Neural progenitor cell (in vitro differentiated cells): ENCODE data around the gene OGFOD1. TPM values are rescaled to one million over a fixed set of nuclear protein-coding genes. Genes with fewer than 3 reads are reported as not detected.

Experiments
- DNase-seq: peaks from one replicate; pipeline ENCODE4 v3.0.0-alpha.2; 2016; ENCODE audit warnings: low spot score
- H2AFZ ChIP-seq: fragments of 200-600 bp; sonication (generic); replicated peaks from 2 replicates; pipeline ENCODE4 v1.6.1; 2016; ENCODE audit warnings: antibody characterized with exemption
- H3F3A ChIP-seq: fragments of 200-600 bp; sonication (generic); 2 replicates; pipeline ENCODE4 v1.6.1; 2016; ENCODE audit warnings: antibody characterized with exemption, low read depth
- H3K27ac ChIP-seq: fragments of 200-600 bp; sonication (generic); 2 replicates; pipeline ENCODE4 v1.5.1; 2016; ENCODE audit warnings: mild to moderate bottlenecking
- H3K27me3 ChIP-seq: fragments of 200-600 bp; sonication (generic); 2 replicates; pipeline ENCODE4 v1.6.1; 2016; ENCODE audit warnings: mild to moderate bottlenecking, moderate library complexity
- H3K36me3 ChIP-seq: fragments of 200-600 bp; sonication (generic); 2 replicates; pipeline ENCODE4 v1.5.1; 2016
- H3K4me1 ChIP-seq: fragments of 200-600 bp; sonication (generic); 2 replicates; pipeline ENCODE4 v1.6.1; 2016; ENCODE audit warnings: mixed run types
- H3K4me2 ChIP-seq: fragments of 200-600 bp; sonication (generic); 2 replicates; pipeline ENCODE4 v1.6.1; 2016
- H3K4me3 ChIP-seq: fragments of 200-600 bp; sonication (generic); 2 replicates; pipeline ENCODE4 v1.5.1; 2016
- H3K79me2 ChIP-seq: fragments of 200-600 bp; sonication (generic); 2 replicates; pipeline ENCODE4 v1.6.1; 2016; ENCODE audit warnings: low read depth
- H3K9ac ChIP-seq: fragments of 200-600 bp; sonication (generic); 2 replicates; pipeline ENCODE4 v1.6.1; 2016
- H3K9me3 ChIP-seq: fragments of 200-600 bp; sonication (generic); 2 replicates; pipeline ENCODE4 v1.5.1; 2016; ENCODE audit warnings: low read depth
- H4K20me1 ChIP-seq: fragments of 200-600 bp; sonication (generic); 2 replicates; pipeline ENCODE4 v1.6.1; 2016; ENCODE audit warnings: low read depth
- H3K27ac Mint-ChIP-seq: 3 replicates; pipeline ENCODE4 v1.8.0; 2021; ENCODE audit warnings: mixed read lengths
- H3K27me3 Mint-ChIP-seq: 2 replicates; pipeline ENCODE4 v1.8.0; 2022; ENCODE audit warnings: low read depth, mild to moderate bottlenecking, inconsistent platforms, moderate library complexity, mixed read lengths; ENCODE audit not compliant: insufficient read depth
- H3K36me3 Mint-ChIP-seq: 3 replicates; pipeline ENCODE4 v1.8.0; 2021; ENCODE audit warnings: mixed read lengths
- H3K4me1 Mint-ChIP-seq: 3 replicates; pipeline ENCODE4 v1.8.0; 2021; ENCODE audit warnings: mixed read lengths
- H3K4me3 Mint-ChIP-seq: 3 replicates; pipeline ENCODE4 v1.8.0; 2021; ENCODE audit warnings: mild to moderate bottlenecking, moderate library complexity, mixed read lengths
- H3K9me3 Mint-ChIP-seq: 3 replicates; pipeline ENCODE4 v1.8.0; 2020; ENCODE audit warnings: mixed read lengths
- EZH2 ChIP-seq: fragments of 200-600 bp; sonication (generic); IDR thresholded peaks from 2 replicates; pipeline ENCODE4 v1.6.1; 2017; ENCODE audit warnings: antibody characterized with exemption, mild to moderate bottlenecking, moderate library complexity
- EZH2phosphoT487 ChIP-seq: fragments of 200-600 bp; sonication (generic); IDR thresholded peaks from 2 replicates; pipeline ENCODE4 v1.6.1; 2017; ENCODE audit warnings: antibody characterized with exemption
- total RNA-seq: library from RNA; depleted of rRNA; stranded (reverse); fragments of >200 nt; gene quantifications from 2 replicates; pipeline ENCODE4 v1.2.3, GENCODE V29; 2015; ENCODE audit warnings: low replicate concordance
- TF ChIP-seq, protein P1 (sequence below): fragments of 200-600 bp; sonication (generic); IDR thresholded peaks from 2 replicates; pipeline ENCODE4 v1.5.1; 2017; ENCODE audit warnings: antibody characterized with exemption, mild to moderate bottlenecking

The OGFOD1 gene
- total RNA-seq, 1 donor from 2014 or later, result 73.4 TPM

DNA sequence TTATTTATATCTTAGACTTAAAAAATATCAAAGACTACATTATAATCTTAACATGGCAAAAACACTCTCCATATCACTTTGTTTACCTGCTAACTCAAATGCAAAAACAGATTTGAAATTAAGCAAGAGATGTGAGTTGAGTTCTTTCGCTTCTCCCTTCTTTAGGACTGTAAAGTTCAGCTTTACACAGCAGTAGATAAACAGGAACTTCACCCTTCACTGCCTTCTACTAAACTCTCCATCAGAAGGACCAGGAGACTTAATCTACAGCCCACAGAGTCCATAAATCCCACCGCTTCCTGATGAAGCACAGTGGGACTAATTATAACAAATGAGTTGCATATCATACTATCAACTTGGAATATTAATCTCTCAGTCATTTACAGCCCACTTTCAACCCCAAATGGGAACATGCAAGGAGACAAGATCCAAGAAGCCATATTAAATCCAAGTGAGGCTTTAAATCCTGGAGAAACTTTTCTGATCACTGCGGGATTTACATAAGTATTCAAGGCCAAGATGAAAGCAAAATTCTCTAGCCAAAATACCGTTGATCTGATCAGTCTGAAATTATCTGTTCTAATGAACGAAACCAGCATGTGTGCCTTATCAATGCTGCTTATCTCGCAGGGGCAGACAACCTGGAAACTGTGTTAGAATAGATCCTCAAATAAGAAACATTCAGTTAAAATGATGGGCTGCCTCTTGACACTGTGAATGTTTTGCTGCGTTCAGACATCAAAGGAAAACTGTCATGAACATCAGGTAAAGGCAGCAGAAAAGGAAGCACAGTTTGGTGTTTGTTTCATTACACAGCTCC is 27.6 kb upstream of the OGFOD1 start:
- Histone ChIP-seq H3K27ac (no peak overlapping the region), H3K27me3 (peaks cover 15% of the 10 kb centered on the region)
- no peaks in the 10 kb centered on the region for H3K9me3 Mint-ChIP-seq

DNA sequence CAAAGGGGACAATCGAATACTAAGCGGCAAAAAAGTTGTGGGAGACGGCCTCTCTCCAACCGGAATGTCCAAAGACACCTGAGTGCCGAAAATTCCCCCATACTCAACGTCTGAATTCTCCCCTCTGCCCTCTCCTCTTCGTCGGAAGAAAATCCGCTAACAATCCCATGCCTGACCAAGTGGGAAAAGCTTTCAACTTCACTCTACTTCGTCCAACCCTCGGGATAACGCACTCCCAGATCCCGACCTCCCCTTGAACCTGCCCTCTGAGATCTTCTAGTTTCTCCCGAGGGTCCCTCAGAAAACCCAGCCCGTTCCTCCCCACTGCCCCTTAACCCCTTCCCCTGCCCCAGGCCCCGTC is 27.0 kb upstream of the OGFOD1 start:
- peak overlapping the region; percentile 54 for H3K9ac ChIP-seq
- peak; percentile 17 for TF ChIP-seq EZH2
- no peak for TF ChIP-seq EZH2phosphoT487
- TF ChIP-seq, protein P1, sequence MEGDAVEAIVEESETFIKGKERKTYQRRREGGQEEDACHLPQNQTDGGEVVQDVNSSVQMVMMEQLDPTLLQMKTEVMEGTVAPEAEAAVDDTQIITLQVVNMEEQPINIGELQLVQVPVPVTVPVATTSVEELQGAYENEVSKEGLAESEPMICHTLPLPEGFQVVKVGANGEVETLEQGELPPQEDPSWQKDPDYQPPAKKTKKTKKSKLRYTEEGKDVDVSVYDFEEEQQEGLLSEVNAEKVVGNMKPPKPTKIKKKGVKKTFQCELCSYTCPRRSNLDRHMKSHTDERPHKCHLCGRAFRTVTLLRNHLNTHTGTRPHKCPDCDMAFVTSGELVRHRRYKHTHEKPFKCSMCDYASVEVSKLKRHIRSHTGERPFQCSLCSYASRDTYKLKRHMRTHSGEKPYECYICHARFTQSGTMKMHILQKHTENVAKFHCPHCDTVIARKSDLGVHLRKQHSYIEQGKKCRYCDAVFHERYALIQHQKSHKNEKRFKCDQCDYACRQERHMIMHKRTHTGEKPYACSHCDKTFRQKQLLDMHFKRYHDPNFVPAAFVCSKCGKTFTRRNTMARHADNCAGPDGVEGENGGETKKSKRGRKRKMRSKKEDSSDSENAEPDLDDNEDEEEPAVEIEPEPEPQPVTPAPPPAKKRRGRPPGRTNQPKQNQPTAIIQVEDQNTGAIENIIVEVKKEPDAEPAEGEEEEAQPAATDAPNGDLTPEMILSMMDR, result no peak
- peaks cover 5% of the 10 kb centered on the region for H3K27me3 Mint-ChIP-seq
- peaks cover 39% of the 10 kb centered on the region for H3F3A ChIP-seq
- H3K4me1 Mint-ChIP-seq, result peaks cover 35% of the 10 kb centered on the region
- H2AFZ ChIP-seq, result peak overlapping the region; percentile 86
- H3K9me3 ChIP-seq, result no peaks in the 10 kb centered on the region
- peaks cover 21% of the 10 kb centered on the region for H3K4me1 ChIP-seq
- no peaks in the 10 kb centered on the region for H3K9me3 Mint-ChIP-seq
- DNase-seq, result no peak
- H3K4me3 Mint-ChIP-seq, result peak overlapping the region; percentile 99
- H3K27ac Mint-ChIP-seq, result peak overlapping the region; percentile 95
- H3K27ac ChIP-seq, result no peak overlapping the region
- H3K4me3 ChIP-seq, result peak overlapping the region; percentile 93
- H3K4me2 ChIP-seq, result peak overlapping the region; percentile 88
- H4K20me1 ChIP-seq, result peaks cover 59% of the 10 kb centered on the region
- H3K36me3 Mint-ChIP-seq, result no peaks in the 10 kb centered on the region
- H3K27me3 ChIP-seq, result peaks cover 15% of the 10 kb centered on the region
- H3K36me3 ChIP-seq, result no peaks in the 10 kb centered on the region
- peaks cover 54% of the 10 kb centered on the region for H3K79me2 ChIP-seq

More for the DNA sequence above, 27.6 kb upstream of the OGFOD1 start:
- no peaks in the 10 kb centered on the region for H3K36me3 ChIP-seq
- H3K4me1 Mint-ChIP-seq, result peaks cover 35% of the 10 kb centered on the region
- peak overlapping the region; percentile 88 for H3K4me2 ChIP-seq
- H3K36me3 Mint-ChIP-seq, result no peaks in the 10 kb centered on the region
- no peak overlapping the region for H3K9ac ChIP-seq
- peaks cover 39% of the 10 kb centered on the region for H3F3A ChIP-seq
- TF ChIP-seq EZH2phosphoT487 (no peak), EZH2 (no peak)
- TF ChIP-seq, protein P1, result no peak
- peaks cover 58% of the 10 kb centered on the region for H4K20me1 ChIP-seq
- H3K79me2 ChIP-seq, result peaks cover 60% of the 10 kb centered on the region
- DNase-seq, result no peak
- no peak overlapping the region for H2AFZ ChIP-seq
- H3K9me3 ChIP-seq, result no peaks in the 10 kb centered on the region
- H3K27ac Mint-ChIP-seq, result peak overlapping the region; percentile 95
- peak overlapping the region; percentile 99 for H3K4me3 Mint-ChIP-seq
- H3K27me3 Mint-ChIP-seq, result peaks cover 5% of the 10 kb centered on the region
- H3K4me3 ChIP-seq, result peak overlapping the region; percentile 93
- peaks cover 21% of the 10 kb centered on the region for H3K4me1 ChIP-seq

GRCh38 chr16:56424791-56425438 is 26.4 kb upstream of the OGFOD1 start:
- Histone ChIP-seq H3K4me1 (peaks cover 21% of the 10 kb centered on the region), H3K36me3 (no peaks in the 10 kb centered on the region), H3K27me3 (peaks cover 15% of the 10 kb centered on the region), H2AFZ (peak overlapping the region; percentile 86), H3F3A (peaks cover 39% of the 10 kb centered on the region), H3K79me2 (peaks cover 49% of the 10 kb centered on the region), H3K27ac (no peak overlapping the region), H4K20me1 (peaks cover 59% of the 10 kb centered on the region), H3K4me2 (peak overlapping the region; percentile 88), H3K4me3 (peak overlapping the region; percentile 93), H3K9ac (peak overlapping the region; percentile 54), H3K9me3 (no peaks in the 10 kb centered on the region)
- Mint-ChIP-seq H3K4me1 (peaks cover 35% of the 10 kb centered on the region), H3K36me3 (no peaks in the 10 kb centered on the region), H3K4me3 (peak overlapping the region; percentile 99), H3K27me3 (peaks cover 5% of the 10 kb centered on the region), H3K9me3 (no peaks in the 10 kb centered on the region), H3K27ac (peak overlapping the region; percentile 95)
- DNase-seq, result no peak
- TF ChIP-seq, protein P1, result no peak
- TF ChIP-seq EZH2phosphoT487 (no peak), EZH2 (no peak)
